ENCODE data around the gene C2orf74. TPM values are rescaled to one million over a fixed set of nuclear protein-coding genes. Genes with fewer than 3 reads are reported as not detected.

Gene C2orf74
- total and polyA plus RNA-seq, 9 of the 15 experiments (the other 6 are each of a cell fraction or from before 2014, with no cell fraction given) = not detected

DNA sequence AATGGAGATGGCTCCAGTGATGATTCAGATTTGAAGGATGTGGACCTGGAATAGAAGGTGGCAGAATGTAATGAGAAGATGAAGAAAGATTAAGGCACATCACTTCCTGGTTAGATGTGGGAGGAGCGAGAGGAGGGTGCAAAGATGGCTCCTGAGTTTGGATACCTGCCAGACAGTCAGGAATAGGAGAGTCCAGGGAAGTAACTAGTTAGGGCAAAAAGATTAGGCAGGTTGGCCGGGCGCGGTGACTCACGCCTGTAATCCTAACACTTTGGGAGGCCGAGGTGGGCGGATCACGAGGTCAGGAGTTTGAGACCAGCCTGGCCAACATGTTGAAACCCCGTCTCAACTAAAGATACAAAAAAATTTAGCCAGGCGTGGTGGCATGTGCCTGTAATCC lies 5.6 kb downstream of the C2orf74 start (continued):
- TF ChIP-seq, protein P1, sequence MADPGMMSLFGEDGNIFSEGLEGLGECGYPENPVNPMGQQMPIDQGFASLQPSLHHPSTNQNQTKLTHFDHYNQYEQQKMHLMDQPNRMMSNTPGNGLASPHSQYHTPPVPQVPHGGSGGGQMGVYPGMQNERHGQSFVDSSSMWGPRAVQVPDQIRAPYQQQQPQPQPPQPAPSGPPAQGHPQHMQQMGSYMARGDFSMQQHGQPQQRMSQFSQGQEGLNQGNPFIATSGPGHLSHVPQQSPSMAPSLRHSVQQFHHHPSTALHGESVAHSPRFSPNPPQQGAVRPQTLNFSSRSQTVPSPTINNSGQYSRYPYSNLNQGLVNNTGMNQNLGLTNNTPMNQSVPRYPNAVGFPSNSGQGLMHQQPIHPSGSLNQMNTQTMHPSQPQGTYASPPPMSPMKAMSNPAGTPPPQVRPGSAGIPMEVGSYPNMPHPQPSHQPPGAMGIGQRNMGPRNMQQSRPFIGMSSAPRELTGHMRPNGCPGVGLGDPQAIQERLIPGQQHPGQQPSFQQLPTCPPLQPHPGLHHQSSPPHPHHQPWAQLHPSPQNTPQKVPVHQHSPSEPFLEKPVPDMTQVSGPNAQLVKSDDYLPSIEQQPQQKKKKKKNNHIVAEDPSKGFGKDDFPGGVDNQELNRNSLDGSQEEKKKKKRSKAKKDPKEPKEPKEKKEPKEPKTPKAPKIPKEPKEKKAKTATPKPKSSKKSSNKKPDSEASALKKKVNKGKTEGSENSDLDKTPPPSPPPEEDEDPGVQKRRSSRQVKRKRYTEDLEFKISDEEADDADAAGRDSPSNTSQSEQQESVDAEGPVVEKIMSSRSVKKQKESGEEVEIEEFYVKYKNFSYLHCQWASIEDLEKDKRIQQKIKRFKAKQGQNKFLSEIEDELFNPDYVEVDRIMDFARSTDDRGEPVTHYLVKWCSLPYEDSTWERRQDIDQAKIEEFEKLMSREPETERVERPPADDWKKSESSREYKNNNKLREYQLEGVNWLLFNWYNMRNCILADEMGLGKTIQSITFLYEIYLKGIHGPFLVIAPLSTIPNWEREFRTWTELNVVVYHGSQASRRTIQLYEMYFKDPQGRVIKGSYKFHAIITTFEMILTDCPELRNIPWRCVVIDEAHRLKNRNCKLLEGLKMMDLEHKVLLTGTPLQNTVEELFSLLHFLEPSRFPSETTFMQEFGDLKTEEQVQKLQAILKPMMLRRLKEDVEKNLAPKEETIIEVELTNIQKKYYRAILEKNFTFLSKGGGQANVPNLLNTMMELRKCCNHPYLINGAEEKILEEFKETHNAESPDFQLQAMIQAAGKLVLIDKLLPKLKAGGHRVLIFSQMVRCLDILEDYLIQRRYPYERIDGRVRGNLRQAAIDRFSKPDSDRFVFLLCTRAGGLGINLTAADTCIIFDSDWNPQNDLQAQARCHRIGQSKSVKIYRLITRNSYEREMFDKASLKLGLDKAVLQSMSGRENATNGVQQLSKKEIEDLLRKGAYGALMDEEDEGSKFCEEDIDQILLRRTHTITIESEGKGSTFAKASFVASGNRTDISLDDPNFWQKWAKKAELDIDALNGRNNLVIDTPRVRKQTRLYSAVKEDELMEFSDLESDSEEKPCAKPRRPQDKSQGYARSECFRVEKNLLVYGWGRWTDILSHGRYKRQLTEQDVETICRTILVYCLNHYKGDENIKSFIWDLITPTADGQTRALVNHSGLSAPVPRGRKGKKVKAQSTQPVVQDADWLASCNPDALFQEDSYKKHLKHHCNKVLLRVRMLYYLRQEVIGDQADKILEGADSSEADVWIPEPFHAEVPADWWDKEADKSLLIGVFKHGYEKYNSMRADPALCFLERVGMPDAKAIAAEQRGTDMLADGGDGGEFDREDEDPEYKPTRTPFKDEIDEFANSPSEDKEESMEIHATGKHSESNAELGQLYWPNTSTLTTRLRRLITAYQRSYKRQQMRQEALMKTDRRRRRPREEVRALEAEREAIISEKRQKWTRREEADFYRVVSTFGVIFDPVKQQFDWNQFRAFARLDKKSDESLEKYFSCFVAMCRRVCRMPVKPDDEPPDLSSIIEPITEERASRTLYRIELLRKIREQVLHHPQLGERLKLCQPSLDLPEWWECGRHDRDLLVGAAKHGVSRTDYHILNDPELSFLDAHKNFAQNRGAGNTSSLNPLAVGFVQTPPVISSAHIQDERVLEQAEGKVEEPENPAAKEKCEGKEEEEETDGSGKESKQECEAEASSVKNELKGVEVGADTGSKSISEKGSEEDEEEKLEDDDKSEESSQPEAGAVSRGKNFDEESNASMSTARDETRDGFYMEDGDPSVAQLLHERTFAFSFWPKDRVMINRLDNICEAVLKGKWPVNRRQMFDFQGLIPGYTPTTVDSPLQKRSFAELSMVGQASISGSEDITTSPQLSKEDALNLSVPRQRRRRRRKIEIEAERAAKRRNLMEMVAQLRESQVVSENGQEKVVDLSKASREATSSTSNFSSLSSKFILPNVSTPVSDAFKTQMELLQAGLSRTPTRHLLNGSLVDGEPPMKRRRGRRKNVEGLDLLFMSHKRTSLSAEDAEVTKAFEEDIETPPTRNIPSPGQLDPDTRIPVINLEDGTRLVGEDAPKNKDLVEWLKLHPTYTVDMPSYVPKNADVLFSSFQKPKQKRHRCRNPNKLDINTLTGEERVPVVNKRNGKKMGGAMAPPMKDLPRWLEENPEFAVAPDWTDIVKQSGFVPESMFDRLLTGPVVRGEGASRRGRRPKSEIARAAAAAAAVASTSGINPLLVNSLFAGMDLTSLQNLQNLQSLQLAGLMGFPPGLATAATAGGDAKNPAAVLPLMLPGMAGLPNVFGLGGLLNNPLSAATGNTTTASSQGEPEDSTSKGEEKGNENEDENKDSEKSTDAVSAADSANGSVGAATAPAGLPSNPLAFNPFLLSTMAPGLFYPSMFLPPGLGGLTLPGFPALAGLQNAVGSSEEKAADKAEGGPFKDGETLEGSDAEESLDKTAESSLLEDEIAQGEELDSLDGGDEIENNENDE (IDR thresholded peaks at IDR 0.05; ENCODE audit: low read depth, low read length) = no peak
